H54 (cell line): Measurements from ENCODE around the gene C10orf67.

Experiments
- DNase-seq: peaks from one replicate; pipeline ENCODE4 v3.0.0; 2011; ENCODE audit warnings: low spot score, mixed read lengths; ENCODE audit not compliant: insufficient read length
- FAIRE-seq: peaks from 3 replicates; lab custom pipeline; 2011; peaks lifted over from hg19 to GRCh38; lab: Jason Lieb, UNC
- POLR2A ChIP-seq: IDR thresholded peaks from 2 replicates; pipeline ENCODE4 v1.6.1; 2011; ENCODE audit warnings: low read depth, mild to moderate bottlenecking, low read length

Gene C10orf67

GRCh38 chr10:23197416-23197861, 147.2 kb downstream of the C10orf67 start:
- no peak for TF ChIP-seq POLR2A
- no peak for DNase-seq
- FAIRE-seq: no peak

GRCh38 chr10:23196915-23197314, 147.7 kb downstream of the C10orf67 start:
- no peak for FAIRE-seq
- DNase-seq: no peak
- TF ChIP-seq POLR2A: no peak

GRCh38 chr10:23195846-23196600, 148.6 kb downstream of the C10orf67 start:
- DNase-seq: no peak
- FAIRE-seq: no peak
- TF ChIP-seq POLR2A: no peak

- no peak for TF ChIP-seq POLR2A
- DNase-seq (no peak), FAIRE-seq (no peak)
Measured at GRCh38 chr10:23194966-23195845, 149.4 kb downstream of the C10orf67 start.

GRCh38 chr10:23194471-23194965, 150.1 kb downstream of the C10orf67 start:
- no peak for TF ChIP-seq POLR2A
- no peak for FAIRE-seq
- no peak for DNase-seq

GRCh38 chr10:23193435-23194074, 151.0 kb downstream of the C10orf67 start:
- FAIRE-seq (no peak), DNase-seq (no peak)
- TF ChIP-seq POLR2A: no peak

- DNase-seq: no peak
- FAIRE-seq: no peak
- no peak for TF ChIP-seq POLR2A
Measured at GRCh38 chr10:23192712-23193434, 151.7 kb downstream of the C10orf67 start.

GRCh38 chr10:23191764-23192711, 152.6 kb downstream of the C10orf67 start, which contains the start of gene PTF1A:
Gene PTF1A (plus strand): TSS chr10:23192312. CDS start chr10:23192531, 219 bp downstream.
- DNase-seq (no peak), FAIRE-seq (no peak)
- no peak for TF ChIP-seq POLR2A

GRCh38 chr10:23190872-23191763, 153.5 kb downstream of the C10orf67 start:
- no peak for FAIRE-seq

GRCh38 chr10:23189024-23189423, 155.6 kb downstream of the C10orf67 start:
- FAIRE-seq: no peak
- DNase-seq: no peak
- TF ChIP-seq POLR2A: no peak

More at GRCh38 chr10:23190872-23191763, 153.5 kb downstream of the C10orf67 start:
- no peak for DNase-seq
- TF ChIP-seq POLR2A: no peak

- DNase-seq (no peak), FAIRE-seq (no peak)
- no peak for TF ChIP-seq POLR2A
Measured at GRCh38 chr10:23187155-23187554, 157.4 kb downstream of the C10orf67 start.
